A549 (cell line): ENCODE measurements around the gene LILRB2. TPM values are rescaled to one million over a fixed set of nuclear protein-coding genes. Genes with fewer than 3 reads are reported as not detected.
A peak's percentile ranks its signal among the peaks of the same experiment; 100 is the strongest.

ENCODE experiments used
- ATAC-seq, 2 experiments: fragments of 200-7000 bp in 1 of 2; fragments of >200 bp in 1 of 2; cut with Nextera tagmentation in 1 of 2; cut with Tn5 transposase in 1 of 2; 3 replicates each; pipeline versions ENCODE4 v1.8.0 to v1.9.1; 2018 to 2020; ENCODE audit warnings: mild to moderate bottlenecking in 1 of 2, moderate library complexity in 1 of 2
- CTCF ChIA-PET: fragments of 300-600 bp; sonication (Branson Sonifier 250); formaldehyde crosslinking; extraction: SDS; loops from one replicate; lab custom pipeline; 2021; ENCODE audit warnings: antibody characterized with exemption, inconsistent platforms; lab: Yijun Ruan, JAX
- POLR2A ChIA-PET: fragments of 350-600 bp; formaldehyde crosslinking; extraction: SDS; loops from one replicate; lab custom pipeline; 2021; ENCODE audit warnings: antibody characterized with exemption, inconsistent platforms; lab: Yijun Ruan, JAX
- DNase-seq, 2 experiments: peaks; one replicate each; pipeline versions ENCODE4 v3.0.0 to v3.0.0-alpha.2; 2011 to 2016; ENCODE audit warnings: low read depth in 1 of 2, low spot score in 1 of 2
- FAIRE-seq: peaks from 2 replicates; lab custom pipeline; 2011; peaks lifted over from hg19 to GRCh38; lab: Jason Lieb, UNC
- H3K27ac ChIP-seq, 2 experiments: fragments of >200 bp; sonication (Bioruptor Twin); formaldehyde crosslinking; 3 replicates each; pipeline ENCODE4 v1.5.1; 2016 to 2017
- H3K4me1 ChIP-seq: fragments of >200 bp; sonication (Bioruptor Twin); formaldehyde crosslinking; 3 replicates; pipeline ENCODE4 v1.6.1; 2016
- H3K4me2 ChIP-seq: fragments of >200 bp; sonication (Bioruptor Twin); formaldehyde crosslinking; 3 replicates; pipeline ENCODE4 v1.6.1; 2016
- H3K4me3 ChIP-seq: fragments of >200 bp; sonication (Bioruptor Twin); formaldehyde crosslinking; 3 replicates; pipeline ENCODE4 v1.5.1; 2016
- H3K9me3 ChIP-seq: fragments of >200 bp; sonication (Bioruptor Twin); formaldehyde crosslinking; 3 replicates; pipeline ENCODE4 v1.6.1; 2016
- BCL3 ChIP-seq: fragments of >200 bp; sonication (Bioruptor Twin); formaldehyde crosslinking; IDR thresholded peaks from 3 replicates; pipeline ENCODE4 v1.6.1; 2016
- CEBPB ChIP-seq, 2 experiments: fragments of >200 bp in 1 of 2; sonication (Bioruptor Twin) in 1 of 2; formaldehyde crosslinking in 1 of 2; IDR thresholded peaks; 2 replicates each; pipeline ENCODE4 v1.6.1; 2012 to 2016
- CHD4 ChIP-seq: fragments of 200-600 bp; sonication (generic); IDR thresholded peaks from 2 replicates; pipeline ENCODE4 v1.6.1; 2016; ENCODE audit warnings: antibody characterized with exemption, mild to moderate bottlenecking, borderline replicate concordance
- CTCF ChIP-seq: fragments of >200 bp; sonication (Bioruptor Twin); formaldehyde crosslinking; IDR thresholded peaks from 3 replicates; pipeline ENCODE4 v1.5.1; 2016
- EHMT2 ChIP-seq: fragments of 200-600 bp; sonication (generic); IDR thresholded peaks from 2 replicates; pipeline ENCODE4 v1.6.1; 2016; ENCODE audit warnings: antibody characterized with exemption, low read depth, mild to moderate bottlenecking, moderate library complexity
- ELK1 ChIP-seq: fragments of 150-350 bp; IDR thresholded peaks from 2 replicates; pipeline ENCODE4 v1.6.1; 2014; ENCODE audit warnings: low read depth, mild to moderate bottlenecking, low read length
- ESRRA ChIP-seq: fragments of 150-350 bp; IDR thresholded peaks from 2 replicates; pipeline ENCODE4 v1.6.1; 2014; ENCODE audit warnings: mild to moderate bottlenecking, low read length, borderline replicate concordance
- HDAC2 ChIP-seq: fragments of 200-600 bp; sonication (generic); IDR thresholded peaks from 2 replicates; pipeline ENCODE4 v1.6.1; 2016
- HEYL ChIP-seq: fragments of 250-450 bp; sonication (Bioruptor Pico); IDR thresholded peaks from 2 replicates; pipeline ENCODE4 v1.8.0; 2021; ENCODE audit warnings: mild to moderate bottlenecking, moderate library complexity
- HMGXB4 ChIP-seq: fragments of 250-450 bp; sonication (Bioruptor Pico); IDR thresholded peaks from 2 replicates; pipeline ENCODE4 v1.5.0; 2021; ENCODE audit warnings: mild to moderate bottlenecking, moderate library complexity, borderline replicate concordance
- HOXB5 ChIP-seq: fragments of 250-450 bp; sonication (Bioruptor Pico); IDR thresholded peaks from 2 replicates; pipeline ENCODE4 v1.5.0; 2020; ENCODE audit warnings: mild to moderate bottlenecking, moderate library complexity
- MAFK ChIP-seq: fragments of 450-650 bp; IDR thresholded peaks from 2 replicates; pipeline ENCODE4 v1.6.1; 2014; ENCODE audit not compliant: partially characterized antibody
- MAZ ChIP-seq: fragments of 150-350 bp; IDR thresholded peaks from 2 replicates; pipeline ENCODE4 v1.6.1; 2014; ENCODE audit warnings: antibody characterized with exemption, low read depth, low read length, borderline replicate concordance
- MYC ChIP-seq: IDR thresholded peaks from 2 replicates; pipeline ENCODE4 v1.6.1; 2012; ENCODE audit warnings: mild to moderate bottlenecking, inconsistent platforms, low read length, improper control_type of control experiment, borderline replicate concordance
- NPAS2 ChIP-seq: fragments of 250-450 bp; sonication (Bioruptor Pico); IDR thresholded peaks from 2 replicates; pipeline ENCODE4 v1.8.0; 2022; ENCODE audit warnings: mild to moderate bottlenecking, moderate library complexity, borderline replicate concordance
- PBX3 ChIP-seq: IDR thresholded peaks from 2 replicates; pipeline ENCODE4 v1.6.1; 2012
- RCOR1 ChIP-seq: fragments of 150-350 bp; IDR thresholded peaks from 2 replicates; pipeline ENCODE4 v1.6.1; 2014; ENCODE audit warnings: antibody characterized with exemption, low read length, low read depth
- RFX5 ChIP-seq: fragments of 450-650 bp; IDR thresholded peaks from 2 replicates; pipeline ENCODE4 v1.7.1; 2014; ENCODE audit warnings: antibody characterized with exemption, mild to moderate bottlenecking, moderate library complexity
- RNF2 ChIP-seq: fragments of 200-600 bp; sonication (generic); IDR thresholded peaks from 2 replicates; pipeline ENCODE4 v1.6.1; 2016; ENCODE audit warnings: low read depth, mild to moderate bottlenecking, antibody characterized with exemption, moderate library complexity, borderline replicate concordance
- SMC3 ChIP-seq: fragments of >200 bp; sonication (Bioruptor Twin); formaldehyde crosslinking; IDR thresholded peaks from 3 replicates; pipeline ENCODE4 v1.6.1; 2018; ENCODE audit warnings: inconsistent platforms
- TP53 ChIP-seq: fragments of 250-450 bp; sonication (Bioruptor Pico); IDR thresholded peaks from 2 replicates; pipeline ENCODE4 v1.5.0; 2021; ENCODE audit warnings: mild to moderate bottlenecking, moderate library complexity
- USF2 ChIP-seq: fragments of 450-650 bp; IDR thresholded peaks from 2 replicates; pipeline ENCODE4 v1.6.1; 2014; ENCODE audit warnings: antibody characterized with exemption
- ZNF302 ChIP-seq: fragments of 250-450 bp; sonication (Bioruptor Pico); IDR thresholded peaks from 2 replicates; pipeline ENCODE4 v1.9.0; 2021; ENCODE audit warnings: inconsistent platforms, mild to moderate bottlenecking, moderate library complexity
- WGBS: methylation state at CpG from one replicate; pipeline ENCODE4 v1.1.6; 2017; ENCODE audit errors: missing lambda C conversion rate; 5-methylcytosine and 5-hydroxymethylcytosine counted together
- polyA plus RNA-seq, 4 experiments: library from polyadenylated mRNA; depleted of rRNA in 3 of 4; stranded (reverse); fragments of >200 nt; fragmentation: RNase III in 1 of 4; extraction: RNeasy Plus Mini Kit Qiagen cat#74134 plus additional on column Dnase treatment in 1 of 4; gene quantifications; 2 replicates in 3 of 4; 3 replicates in 1 of 4; pipeline ENCODE4 v1.2.3, GENCODE V29; 2011 to 2017

Gene LILRB2
- polyA plus RNA-seq, 2 of the 4 experiments (the other 2 are of a cell fraction), result not detected

- CTCF ChIA-PET, result interaction anchor here (0.9 to 2.0 kb wide), 4 partner anchors 10 to 20 kb away, joined by 3 to 13 read pairs (median 3); no protein-coding TSS in a partner anchor
- peak in 1 of 2 experiments; percentile 31; a peak in 2 of 6 replicates for ATAC-seq
- WGBS, result 57% methylated on average over 8 of the region's 8 CpGs
- FAIRE-seq, result no peak
- POLR2A ChIA-PET, result no interaction called here
- Histone ChIP-seq H3K4me3 (no peak overlapping the region), H3K27ac (no peak overlapping the region), H3K4me2 (no peak overlapping the region), H3K9me3 (no peaks in the 10 kb centered on the region), H3K4me1 (no peaks in the 10 kb centered on the region)
- no peak for TF ChIP-seq RCOR1
- TF ChIP-seq MAZ, result no peak
- TF ChIP-seq HDAC2, result no peak
- no peak for TF ChIP-seq HMGXB4 (CRISPR knock-in tag)
- no peak for TF ChIP-seq CHD4
- TF ChIP-seq CTCF, result no peak
- no peak for TF ChIP-seq RFX5
- TF ChIP-seq TP53 (CRISPR knock-in tag), result no peak
- TF ChIP-seq ZNF302 (CRISPR knock-in tag), result no peak
- TF ChIP-seq EHMT2, result no peak
- no peak for TF ChIP-seq CEBPB (IDR thresholded peaks at IDR 0.05)
- no peak for TF ChIP-seq ELK1
- TF ChIP-seq HOXB5 (CRISPR knock-in tag), result no peak
- TF ChIP-seq RNF2, result no peak
- no peak for TF ChIP-seq MAFK
- no peak for TF ChIP-seq BCL3
- DNase-seq, result no peak
Observed at GRCh38 chr19:54248016-54248601, 32.8 kb downstream of the LILRB2 start.

GRCh38 chr19:54247106-54247930 lies 33.6 kb downstream of the LILRB2 start:
- Histone ChIP-seq H3K27ac (no peak overlapping the region), H3K9me3 (no peaks in the 10 kb centered on the region), H3K4me2 (no peak overlapping the region), H3K4me1 (no peaks in the 10 kb centered on the region), H3K4me3 (no peak overlapping the region)
- DNase-seq (no peak), FAIRE-seq (no peak), ATAC-seq (no peak; a peak in 1 of 6 replicates)
- POLR2A ChIA-PET, result no interaction called here
- CTCF ChIA-PET, result interaction anchor here (0.8 to 2.0 kb wide), 5 partner anchors 10 to 19 kb away, joined by 3 to 13 read pairs (median 3); no protein-coding TSS in a partner anchor
- WGBS, result 64% methylated on average over 20 of the region's 20 CpGs
- TF ChIP-seq NPAS2, result no peak
- no peak for TF ChIP-seq ESRRA
- no peak for TF ChIP-seq SMC3
- no peak for TF ChIP-seq PBX3
- no peak for TF ChIP-seq USF2
- no peak for TF ChIP-seq RNF2
- TF ChIP-seq MYC, result no peak
- TF ChIP-seq HEYL (CRISPR knock-in tag), result no peak
- TF ChIP-seq BCL3, result no peak
